ENCODE measurements around the gene SH3RF3.

Gene SH3RF3

GRCh38 chr2:109457366-109457765 lies 328.4 kb downstream of the SH3RF3 start:
- TF ChIP-seq CTCF (IDR thresholded peaks at IDR 0.05; ENCODE audit: control insufficient read depth, insufficient read depth, low read depth, low read length, missing control alignments): no peak
- no peak for DNase-seq (ENCODE audit: low read depth)
- no peak overlapping the region for H3K4me3 ChIP-seq (ENCODE audit: control insufficient read depth, low read depth, low read length)

- no peak overlapping the region for H3K4me3 ChIP-seq (ENCODE audit: control insufficient read depth, low read depth, low read length)
- no peak for TF ChIP-seq CTCF (IDR thresholded peaks at IDR 0.05; ENCODE audit: control insufficient read depth, insufficient read depth, low read depth, low read length, missing control alignments)
- DNase-seq (ENCODE audit: low read depth): no peak
Observed at GRCh38 chr2:109457794-109458193, 328.8 kb downstream of the SH3RF3 start.

- no peak for TF ChIP-seq CTCF (IDR thresholded peaks at IDR 0.05; ENCODE audit: control insufficient read depth, insufficient read depth, low read depth, low read length, missing control alignments)
- no peak for DNase-seq (ENCODE audit: low read depth)
- no peak overlapping the region for H3K4me3 ChIP-seq (ENCODE audit: control insufficient read depth, low read depth, low read length)
Observed at GRCh38 chr2:109458512-109458911, 329.5 kb downstream of the SH3RF3 start.

GRCh38 chr2:109459485-109459884 lies 330.5 kb downstream of the SH3RF3 start:
- no peak for TF ChIP-seq CTCF (IDR thresholded peaks at IDR 0.05; ENCODE audit: control insufficient read depth, insufficient read depth, low read depth, low read length, missing control alignments)
- no peak overlapping the region for H3K4me3 ChIP-seq (ENCODE audit: control insufficient read depth, low read depth, low read length)
- DNase-seq (ENCODE audit: low read depth): no peak

GRCh38 chr2:109460553-109461324 lies 331.7 kb downstream of the SH3RF3 start:
- no peak for TF ChIP-seq CTCF (IDR thresholded peaks at IDR 0.05; ENCODE audit: control insufficient read depth, insufficient read depth, low read depth, low read length, missing control alignments)
- no peak overlapping the region for H3K4me3 ChIP-seq (ENCODE audit: control insufficient read depth, low read depth, low read length)
- DNase-seq (ENCODE audit: low read depth): no peak

- H3K4me3 ChIP-seq (ENCODE audit: control insufficient read depth, low read depth, low read length): no peak overlapping the region
- no peak for DNase-seq (ENCODE audit: low read depth)
Observed at GRCh38 chr2:109463236-109463635, 334.2 kb downstream of the SH3RF3 start.

More at GRCh38 chr2:109463236-109463635, 334.2 kb downstream of the SH3RF3 start:
- TF ChIP-seq CTCF (IDR thresholded peaks at IDR 0.05; ENCODE audit: control insufficient read depth, insufficient read depth, low read depth, low read length, missing control alignments): no peak
